ENCODE measurements around the gene TNS3. TPM values are rescaled to one million over a fixed set of nuclear protein-coding genes. Genes with fewer than 3 reads are reported as not detected.

Gene TNS3
- total and polyA plus RNA-seq, 2 experiments from 2014 or later, result 2.7 to 5.7 TPM

DNA sequence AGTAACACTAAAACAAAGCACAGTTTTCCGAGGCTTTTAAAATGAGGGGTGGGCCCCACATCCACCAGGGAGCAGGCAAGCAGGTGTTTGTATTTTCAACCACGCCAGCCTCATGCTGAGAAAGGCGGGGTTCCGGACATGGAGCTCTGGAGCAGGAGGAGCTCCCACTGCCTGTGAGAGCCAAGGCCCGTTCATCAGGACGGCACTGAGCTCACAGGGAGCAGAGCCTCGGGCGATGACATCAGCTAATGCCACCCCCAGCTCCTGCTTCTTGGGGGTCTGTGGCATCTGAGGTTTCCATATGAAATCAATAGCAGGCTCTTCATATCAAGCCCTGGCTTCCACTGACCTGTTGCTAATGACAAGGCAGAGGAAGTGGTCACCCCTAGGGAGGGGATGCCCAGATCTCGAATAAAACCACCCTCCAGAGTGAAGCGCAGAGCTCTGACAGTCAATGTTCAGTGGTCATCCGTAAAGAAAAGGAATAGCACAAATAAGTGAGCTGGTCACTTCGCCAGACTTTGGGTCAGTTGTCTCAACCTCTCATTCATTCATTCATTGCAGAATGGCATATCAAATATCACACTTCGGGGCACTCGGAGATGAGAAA is 89.1 kb downstream of the TNS3 start:
- H3K4me1 ChIP-seq (ENCODE audit: low read depth), result peaks cover 52% of the 10 kb centered on the region

DNA sequence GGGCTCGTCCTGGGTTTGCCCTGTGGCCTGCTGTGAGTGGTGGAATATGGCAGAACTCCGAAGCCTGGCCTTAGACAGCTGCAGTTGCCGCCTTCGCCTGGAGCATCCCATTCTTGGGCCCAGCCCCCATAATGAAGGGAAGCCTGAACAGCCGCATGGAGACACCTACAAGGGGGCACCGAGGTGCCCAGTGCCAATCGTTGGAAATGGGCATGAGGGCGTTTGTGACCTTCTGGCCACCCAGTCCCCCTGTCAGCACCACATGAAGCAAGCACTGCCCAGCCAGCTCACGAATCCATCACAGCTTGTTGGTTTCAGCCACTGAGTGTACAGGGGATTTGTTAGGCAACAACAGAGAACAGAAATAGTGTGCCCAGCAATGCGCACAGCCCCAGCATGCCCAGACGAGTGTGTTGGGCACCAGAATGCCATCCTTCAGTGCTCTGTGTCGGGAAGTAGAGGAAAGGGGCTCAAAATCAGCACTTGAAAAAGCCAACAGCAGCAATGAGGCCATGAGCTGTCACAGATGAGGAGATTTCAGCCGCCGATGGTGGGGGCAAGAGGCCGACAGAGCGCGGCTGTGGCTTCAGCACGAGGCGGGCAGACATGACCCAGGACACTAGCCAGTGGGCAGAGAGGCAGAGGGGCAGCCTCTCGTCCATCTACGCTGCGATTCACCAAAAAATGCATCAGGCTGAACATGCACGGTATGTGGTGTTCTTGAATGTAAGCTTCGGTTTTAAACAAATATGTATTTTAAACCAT is 91.2 kb downstream of the TNS3 start:
- TF ChIP-seq, protein P1, sequence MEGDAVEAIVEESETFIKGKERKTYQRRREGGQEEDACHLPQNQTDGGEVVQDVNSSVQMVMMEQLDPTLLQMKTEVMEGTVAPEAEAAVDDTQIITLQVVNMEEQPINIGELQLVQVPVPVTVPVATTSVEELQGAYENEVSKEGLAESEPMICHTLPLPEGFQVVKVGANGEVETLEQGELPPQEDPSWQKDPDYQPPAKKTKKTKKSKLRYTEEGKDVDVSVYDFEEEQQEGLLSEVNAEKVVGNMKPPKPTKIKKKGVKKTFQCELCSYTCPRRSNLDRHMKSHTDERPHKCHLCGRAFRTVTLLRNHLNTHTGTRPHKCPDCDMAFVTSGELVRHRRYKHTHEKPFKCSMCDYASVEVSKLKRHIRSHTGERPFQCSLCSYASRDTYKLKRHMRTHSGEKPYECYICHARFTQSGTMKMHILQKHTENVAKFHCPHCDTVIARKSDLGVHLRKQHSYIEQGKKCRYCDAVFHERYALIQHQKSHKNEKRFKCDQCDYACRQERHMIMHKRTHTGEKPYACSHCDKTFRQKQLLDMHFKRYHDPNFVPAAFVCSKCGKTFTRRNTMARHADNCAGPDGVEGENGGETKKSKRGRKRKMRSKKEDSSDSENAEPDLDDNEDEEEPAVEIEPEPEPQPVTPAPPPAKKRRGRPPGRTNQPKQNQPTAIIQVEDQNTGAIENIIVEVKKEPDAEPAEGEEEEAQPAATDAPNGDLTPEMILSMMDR (IDR thresholded peaks at IDR 0.05; ENCODE audit: low read depth, low read length), result no peak
- H3K4me1 ChIP-seq (ENCODE audit: low read depth), result peaks cover 39% of the 10 kb centered on the region
- H3K27ac ChIP-seq, result no peak overlapping the region
- H3K4me3 ChIP-seq, result no peak overlapping the region
- no peak for DNase-seq (ENCODE audit: low read depth in 1 of 2, low spot score in 1 of 2)
- no peaks in the 10 kb centered on the region for H3K9me3 ChIP-seq (ENCODE audit: low read depth)
- no peaks in the 10 kb centered on the region for H3K36me3 ChIP-seq
- no peaks in the 10 kb centered on the region for H3K27me3 ChIP-seq

More for the DNA sequence above, 89.1 kb downstream of the TNS3 start:
- Histone ChIP-seq H3K36me3 (no peaks in the 10 kb centered on the region), H3K27me3 (no peaks in the 10 kb centered on the region), H3K9me3 (ENCODE audit: low read depth) (no peaks in the 10 kb centered on the region), H3K4me3 (no peak overlapping the region), H3K27ac (no peak overlapping the region)
- TF ChIP-seq, protein P1 (IDR thresholded peaks at IDR 0.05; ENCODE audit: low read depth, low read length), result no peak
- no peak for DNase-seq (ENCODE audit: low read depth in 1 of 2, low spot score in 1 of 2)

DNA sequence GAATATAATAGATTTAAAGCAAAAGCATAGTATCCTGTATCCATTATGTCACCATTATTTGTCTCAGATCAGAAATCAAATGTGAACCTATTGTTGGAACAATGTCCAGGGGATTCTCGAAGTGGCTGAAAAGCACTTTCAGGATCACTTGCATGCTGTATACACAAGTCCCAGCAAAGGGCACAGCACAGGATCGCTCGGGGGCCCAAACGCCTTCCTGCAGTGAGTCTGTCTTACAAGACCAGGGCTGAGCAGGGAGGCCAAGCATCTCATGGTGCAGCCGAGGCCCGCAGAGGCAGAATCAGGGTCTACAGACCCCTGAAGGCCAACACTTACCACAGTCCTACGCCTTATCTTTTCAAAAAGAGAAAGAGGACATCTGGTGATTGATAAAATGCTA is 92.3 kb downstream of the TNS3 start:
- Histone ChIP-seq H3K27ac (peak overlapping the region; percentile 49), H3K9me3 (ENCODE audit: low read depth) (no peaks in the 10 kb centered on the region)
- DNase-seq (ENCODE audit: low read depth in 1 of 2, low spot score in 1 of 2), result no peak

DNA sequence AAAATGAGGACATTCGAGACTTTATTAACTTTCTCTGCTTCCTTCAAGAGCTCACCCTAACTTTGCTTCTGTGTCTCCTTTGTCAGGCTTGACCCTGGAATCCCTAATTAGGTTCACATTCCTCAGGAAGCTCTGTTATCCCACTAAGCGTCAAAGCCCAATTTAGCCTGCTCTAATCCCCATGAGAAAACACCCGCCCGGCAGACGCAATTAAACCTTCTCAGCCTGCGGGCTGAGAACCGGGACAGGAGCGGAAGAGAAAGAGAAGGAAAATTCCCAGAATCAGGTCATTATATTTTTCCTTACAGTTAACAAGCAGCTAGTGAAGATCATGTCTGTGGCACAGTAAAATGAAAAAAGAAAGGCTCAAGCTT is 93.0 kb downstream of the TNS3 start:
- H3K27ac ChIP-seq, result peak overlapping the region; percentile 49
- no peaks in the 10 kb centered on the region for H3K9me3 ChIP-seq (ENCODE audit: low read depth)
- peaks cover 29% of the 10 kb centered on the region for H3K4me1 ChIP-seq (ENCODE audit: low read depth)
- no peaks in the 10 kb centered on the region for H3K27me3 ChIP-seq
- TF ChIP-seq, protein P1 (IDR thresholded peaks at IDR 0.05; ENCODE audit: low read depth, low read length), result no peak
- H3K36me3 ChIP-seq, result no peaks in the 10 kb centered on the region
- no peak for DNase-seq (ENCODE audit: low read depth in 1 of 2, low spot score in 1 of 2)
- H3K4me3 ChIP-seq, result no peak overlapping the region

More for the DNA sequence above, 92.3 kb downstream of the TNS3 start:
- Histone ChIP-seq H3K4me3 (no peak overlapping the region), H3K4me1 (ENCODE audit: low read depth) (peaks cover 36% of the 10 kb centered on the region), H3K27me3 (no peaks in the 10 kb centered on the region), H3K36me3 (no peaks in the 10 kb centered on the region)
- TF ChIP-seq, protein P1 (IDR thresholded peaks at IDR 0.05; ENCODE audit: low read depth, low read length), result no peak

- no peaks in the 10 kb centered on the region for H3K27me3 ChIP-seq
- peaks cover 26% of the 10 kb centered on the region for H3K4me1 ChIP-seq (ENCODE audit: low read depth)
- H3K36me3 ChIP-seq, result no peaks in the 10 kb centered on the region
- no peaks in the 10 kb centered on the region for H3K9me3 ChIP-seq (ENCODE audit: low read depth)
- TF ChIP-seq, protein P1 (IDR thresholded peaks at IDR 0.05; ENCODE audit: low read depth, low read length), result no peak
- H3K27ac ChIP-seq, result peak overlapping the region; percentile 49
- DNase-seq (ENCODE audit: low read depth in 1 of 2, low spot score in 1 of 2), result no peak
- H3K4me3 ChIP-seq, result no peak overlapping the region
Observed at GRCh38 chr7:47488201-47488968, 93.5 kb downstream of the TNS3 start.

Measured in cardiac muscle cell (in vitro differentiated cells and primary cell).